Aorta (tissue), 5 donors: Measurements from ENCODE around the gene C16orf95. TPM values are rescaled to one million over a fixed set of nuclear protein-coding genes. Genes with fewer than 3 reads are reported as not detected.
"Not testable (repeated sequence)": the region's sequence is repeated elsewhere in the genome, so short reads cannot be mapped to it uniquely, and the experiment has no call there.

Experiments used
- ATAC-seq: fragments of 200-7000 bp; cut with Tn5 transposase; one replicate; pipeline ENCODE4 v1.9.1; 2022; ENCODE audit warnings: moderate library complexity; ENCODE audit not compliant: low FRiP score
- DNase-seq, 2 donors: peaks; one replicate each; pipeline ENCODE4 v3.0.0-alpha.2; 2020
- H3K27ac ChIP-seq, 2 donors: one replicate each; pipeline ENCODE4 v1.5.1; 2013; ENCODE audit warnings: low read length in 2 of 2, mild to moderate bottlenecking in 2 of 2, moderate library complexity in 2 of 2, control low read depth in 1 of 2, inconsistent platforms in 1 of 2, low read depth in 1 of 2
- H3K27me3 ChIP-seq, 2 donors: one replicate each; pipeline ENCODE4 v1.6.1; 2013; ENCODE audit warnings: control low read depth in 1 of 2, low read length in 1 of 2, mild to moderate bottlenecking in 1 of 2, moderate library complexity in 1 of 2; ENCODE audit not compliant: insufficient read depth in 2 of 2, control insufficient read depth in 1 of 2
- H3K36me3 ChIP-seq, 2 donors: one replicate each; pipeline ENCODE4 v1.6.1; 2013; ENCODE audit warnings: control low read depth in 1 of 2, low read length in 1 of 2, mild to moderate bottlenecking in 1 of 2; ENCODE audit not compliant: insufficient read depth in 2 of 2, control insufficient read depth in 1 of 2
- H3K4me1 ChIP-seq, 2 donors: one replicate each; pipeline ENCODE4 v1.6.1; 2013; ENCODE audit warnings: low read length in 2 of 2, control low read depth in 1 of 2, mild to moderate bottlenecking in 1 of 2, moderate library complexity in 1 of 2; ENCODE audit not compliant: insufficient read depth in 2 of 2, control insufficient read depth in 1 of 2
- H3K4me3 ChIP-seq, 2 donors: one replicate each; pipeline ENCODE4 v1.5.1; 2013; ENCODE audit warnings: low read length in 2 of 2, control low read depth in 1 of 2, mild to moderate bottlenecking in 1 of 2
- H3K9me3 ChIP-seq: one replicate; pipeline ENCODE4 v1.6.1; 2013; ENCODE audit warnings: mild to moderate bottlenecking, low read length; ENCODE audit not compliant: control insufficient read depth
- WGBS, 2 donors: extraction: QIAGEN DNeasy Blood & Tissue Kit; methylation state at CpG; one replicate each; pipeline ENCODE4 v1.1.7; 2013; 5-methylcytosine and 5-hydroxymethylcytosine counted together
- intact Hi-C, 2 donors: fragments of 100-400 bp; cut with DNase I; formaldehyde crosslinking; loops; one replicate each; pipeline versions ENCODE4 v1.14.2 to v1.15.0; 2022
- long read RNA-seq, 2 donors: library from polyadenylated mRNA; unstranded; transcript quantifications; one replicate each; pipeline ENCODE4 v2.0.0, GENCODE V29; 2020 to 2021
- polyA plus RNA-seq, 2 donors: library from polyadenylated mRNA; stranded (reverse); fragments of 200-250 nt; gene quantifications; one replicate each; pipeline ENCODE4 v1.2.3, GENCODE V29; 2013
- total RNA-seq, 2 donors: library from RNA; stranded (reverse); fragmentation: NEBNext Ultra II Directional; extraction: Animal tissue kit (Norgen Biotek cat#: 25700); gene quantifications; one replicate each; pipeline ENCODE4 v1.2.1, GENCODE V29; 2021
- donor health status: healthy with polysubstance abuse.
- donor health status: Bipolar disorder and iron deficiency.
- donor health status: DM: no; HTN: no; CAD: no.
- donor health status: DM: no; HTN: no; CAD: no.
- donor health status: DM: yes; HTN: yes; CAD: no.

Gene C16orf95
- total RNA-seq: 1 to 10 TPM; 2.2 to 3.5 TPM
- 1 to 10 TPM; 5.0 to 6.6 TPM for polyA plus RNA-seq
- long read RNA-seq, donor 1, partial matches to known transcripts: 0 of 2 reads
- long read RNA-seq, donor 1, other reads (novel, unspliced or antisense): 2 of 2 reads
- long read RNA-seq, donor 2, partial matches to known transcripts: 1 of 4 reads
- long read RNA-seq, donor 2, other reads (novel, unspliced or antisense): 3 of 4 reads

GRCh38 chr16:87316923-87317749 is at the start of gene C16orf95:
C16orf95 (minus strand) TSS chr16:87317392; CDS start chr16:87317242, 150 bp downstream.
- H3K4me1 ChIP-seq: peaks cover 0 to 4% of the 10 kb centered on the region in 2 donors
- H3K36me3 ChIP-seq: no peaks in the 10 kb centered on the region
- peak; percentile 98 for ATAC-seq
- H3K27me3 ChIP-seq: no peaks in the 10 kb centered on the region
- peak; percentile 97 to 98 for DNase-seq
- WGBS, 2 donors: 1% methylated on average over 63 to 64 of the region's 64 CpGs
- intact Hi-C loops: loop anchor here (5.0 kb wide), 1 partner anchor 65 kb away; the partner anchor contains the start of gene FBXO31 (in 2 of the 2)
- H3K9me3 ChIP-seq: no peaks in the 10 kb centered on the region
- peak within 1 kb of the TSS; percentile 88 to 91 for H3K4me3 ChIP-seq
- H3K27ac ChIP-seq: peak within 1 kb of the TSS in 1 of 2 donors; percentile 85

- H3K4me3 ChIP-seq: no peak overlapping the region
- no peaks in the 10 kb centered on the region for H3K4me1 ChIP-seq
- DNase-seq: no peak
- H3K9me3 ChIP-seq: no peaks in the 10 kb centered on the region
- intact Hi-C loops: no loop called here
- WGBS, 2 donors: 95 to 97% methylated on average over 1 of the region's 1 CpG
- H3K27me3 ChIP-seq: no peaks in the 10 kb centered on the region
- no peaks in the 10 kb centered on the region for H3K36me3 ChIP-seq
- H3K27ac ChIP-seq: no peak overlapping the region
- ATAC-seq: no peak
Observed at GRCh38 chr16:87366930-87367329, 49.7 kb upstream of the C16orf95 start.

- ATAC-seq (no peak), DNase-seq (no peak)
- WGBS, 2 donors: 81 to 85% methylated on average over 4 of the region's 4 CpGs
- no peaks in the 10 kb centered on the region for H3K36me3 ChIP-seq
- intact Hi-C loops: no loop called here
- no peaks in the 10 kb centered on the region for H3K27me3 ChIP-seq
- H3K4me3 ChIP-seq: no peak overlapping the region
- no peak overlapping the region for H3K27ac ChIP-seq
- H3K9me3 ChIP-seq: no peaks in the 10 kb centered on the region
- H3K4me1 ChIP-seq: no peaks in the 10 kb centered on the region
Observed at GRCh38 chr16:87366288-87366687, 49.1 kb upstream of the C16orf95 start.

- intact Hi-C loops: no loop called here
- WGBS, 2 donors: 88 to 92% methylated on average over 13 of the region's 13 CpGs
- no peak overlapping the region for H3K27ac ChIP-seq
- no peaks in the 10 kb centered on the region for H3K9me3 ChIP-seq
- H3K27me3 ChIP-seq: no peaks in the 10 kb centered on the region
- H3K4me1 ChIP-seq: no peaks in the 10 kb centered on the region
- no peak for DNase-seq
- ATAC-seq: no peak
- H3K36me3 ChIP-seq: no peaks in the 10 kb centered on the region
- H3K4me3 ChIP-seq: no peak overlapping the region
Observed at GRCh38 chr16:87365021-87365713, 48.0 kb upstream of the C16orf95 start.

- Histone ChIP-seq H3K4me1 (no peaks in the 10 kb centered on the region), H3K9me3 (no peaks in the 10 kb centered on the region), H3K27ac (no peak overlapping the region), H3K4me3 (no peak overlapping the region), H3K27me3 (no peaks in the 10 kb centered on the region), H3K36me3 (peaks cover 0 to 1% of the 10 kb centered on the region in 2 donors)
- ATAC-seq (no peak), DNase-seq (no peak)
- intact Hi-C loops: no loop called here
- WGBS, 2 donors: 22 to 24% methylated on average over 17 of the region's 17 CpGs
Observed at GRCh38 chr16:87363771-87364455, 46.7 kb upstream of the C16orf95 start.

- intact Hi-C loops, H3K36me3 ChIP-seq, DNase-seq, H3K27me3 ChIP-seq, H3K4me1 ChIP-seq, H3K27ac ChIP-seq, ATAC-seq, H3K9me3 ChIP-seq, H3K4me3 ChIP-seq: not testable (repeated sequence)
- WGBS, 2 donors: 90 to 91% methylated on average over 13 of the region's 13 CpGs
Observed at GRCh38 chr16:87362828-87363559, 45.8 kb upstream of the C16orf95 start.

- Histone ChIP-seq H3K36me3 (peaks cover 0 to 4% of the 10 kb centered on the region in 2 donors), H3K4me3 (no peak overlapping the region), H3K27me3 (no peaks in the 10 kb centered on the region), H3K9me3 (no peaks in the 10 kb centered on the region), H3K4me1 (no peaks in the 10 kb centered on the region), H3K27ac (no peak overlapping the region)
- 95 to 98% methylated on average over 8 of the region's 8 CpGs for WGBS, 2 donors
- no peak for DNase-seq
- ATAC-seq: no peak
- intact Hi-C loops: no loop called here
Observed at GRCh38 chr16:87361916-87362619, 44.9 kb upstream of the C16orf95 start.
